ENCODE measurements around the gene SUPT4H1. TPM values are rescaled to one million over a fixed set of nuclear protein-coding genes. Genes with fewer than 3 reads are reported as not detected.
A peak's percentile ranks its signal among the peaks of the same experiment; 100 is the strongest.

The SUPT4H1 gene
- total and polyA plus RNA-seq, 2 experiments from 2014 or later: 82.2 to 83.7 TPM

DNA sequence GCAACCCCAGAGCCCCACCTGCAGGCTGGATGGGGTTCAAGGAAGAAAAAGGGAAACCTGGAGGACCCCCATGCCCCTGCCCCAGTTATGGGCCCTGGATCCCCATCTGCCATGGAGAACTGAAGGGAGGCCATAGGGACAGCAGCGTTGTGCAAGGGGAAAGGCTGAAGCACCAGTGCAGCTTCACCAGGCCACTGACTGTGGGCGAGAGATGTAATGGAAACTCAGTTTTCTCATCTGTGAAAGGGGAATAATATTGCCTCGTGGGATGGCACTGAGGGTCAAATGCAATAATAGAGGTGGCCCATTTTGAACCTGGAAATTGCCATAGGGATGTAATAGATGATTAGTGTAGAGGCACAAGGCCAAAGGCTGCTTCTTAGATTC, 13.6 kb downstream of the SUPT4H1 start (continued):
- TF ChIP-seq, protein P1, sequence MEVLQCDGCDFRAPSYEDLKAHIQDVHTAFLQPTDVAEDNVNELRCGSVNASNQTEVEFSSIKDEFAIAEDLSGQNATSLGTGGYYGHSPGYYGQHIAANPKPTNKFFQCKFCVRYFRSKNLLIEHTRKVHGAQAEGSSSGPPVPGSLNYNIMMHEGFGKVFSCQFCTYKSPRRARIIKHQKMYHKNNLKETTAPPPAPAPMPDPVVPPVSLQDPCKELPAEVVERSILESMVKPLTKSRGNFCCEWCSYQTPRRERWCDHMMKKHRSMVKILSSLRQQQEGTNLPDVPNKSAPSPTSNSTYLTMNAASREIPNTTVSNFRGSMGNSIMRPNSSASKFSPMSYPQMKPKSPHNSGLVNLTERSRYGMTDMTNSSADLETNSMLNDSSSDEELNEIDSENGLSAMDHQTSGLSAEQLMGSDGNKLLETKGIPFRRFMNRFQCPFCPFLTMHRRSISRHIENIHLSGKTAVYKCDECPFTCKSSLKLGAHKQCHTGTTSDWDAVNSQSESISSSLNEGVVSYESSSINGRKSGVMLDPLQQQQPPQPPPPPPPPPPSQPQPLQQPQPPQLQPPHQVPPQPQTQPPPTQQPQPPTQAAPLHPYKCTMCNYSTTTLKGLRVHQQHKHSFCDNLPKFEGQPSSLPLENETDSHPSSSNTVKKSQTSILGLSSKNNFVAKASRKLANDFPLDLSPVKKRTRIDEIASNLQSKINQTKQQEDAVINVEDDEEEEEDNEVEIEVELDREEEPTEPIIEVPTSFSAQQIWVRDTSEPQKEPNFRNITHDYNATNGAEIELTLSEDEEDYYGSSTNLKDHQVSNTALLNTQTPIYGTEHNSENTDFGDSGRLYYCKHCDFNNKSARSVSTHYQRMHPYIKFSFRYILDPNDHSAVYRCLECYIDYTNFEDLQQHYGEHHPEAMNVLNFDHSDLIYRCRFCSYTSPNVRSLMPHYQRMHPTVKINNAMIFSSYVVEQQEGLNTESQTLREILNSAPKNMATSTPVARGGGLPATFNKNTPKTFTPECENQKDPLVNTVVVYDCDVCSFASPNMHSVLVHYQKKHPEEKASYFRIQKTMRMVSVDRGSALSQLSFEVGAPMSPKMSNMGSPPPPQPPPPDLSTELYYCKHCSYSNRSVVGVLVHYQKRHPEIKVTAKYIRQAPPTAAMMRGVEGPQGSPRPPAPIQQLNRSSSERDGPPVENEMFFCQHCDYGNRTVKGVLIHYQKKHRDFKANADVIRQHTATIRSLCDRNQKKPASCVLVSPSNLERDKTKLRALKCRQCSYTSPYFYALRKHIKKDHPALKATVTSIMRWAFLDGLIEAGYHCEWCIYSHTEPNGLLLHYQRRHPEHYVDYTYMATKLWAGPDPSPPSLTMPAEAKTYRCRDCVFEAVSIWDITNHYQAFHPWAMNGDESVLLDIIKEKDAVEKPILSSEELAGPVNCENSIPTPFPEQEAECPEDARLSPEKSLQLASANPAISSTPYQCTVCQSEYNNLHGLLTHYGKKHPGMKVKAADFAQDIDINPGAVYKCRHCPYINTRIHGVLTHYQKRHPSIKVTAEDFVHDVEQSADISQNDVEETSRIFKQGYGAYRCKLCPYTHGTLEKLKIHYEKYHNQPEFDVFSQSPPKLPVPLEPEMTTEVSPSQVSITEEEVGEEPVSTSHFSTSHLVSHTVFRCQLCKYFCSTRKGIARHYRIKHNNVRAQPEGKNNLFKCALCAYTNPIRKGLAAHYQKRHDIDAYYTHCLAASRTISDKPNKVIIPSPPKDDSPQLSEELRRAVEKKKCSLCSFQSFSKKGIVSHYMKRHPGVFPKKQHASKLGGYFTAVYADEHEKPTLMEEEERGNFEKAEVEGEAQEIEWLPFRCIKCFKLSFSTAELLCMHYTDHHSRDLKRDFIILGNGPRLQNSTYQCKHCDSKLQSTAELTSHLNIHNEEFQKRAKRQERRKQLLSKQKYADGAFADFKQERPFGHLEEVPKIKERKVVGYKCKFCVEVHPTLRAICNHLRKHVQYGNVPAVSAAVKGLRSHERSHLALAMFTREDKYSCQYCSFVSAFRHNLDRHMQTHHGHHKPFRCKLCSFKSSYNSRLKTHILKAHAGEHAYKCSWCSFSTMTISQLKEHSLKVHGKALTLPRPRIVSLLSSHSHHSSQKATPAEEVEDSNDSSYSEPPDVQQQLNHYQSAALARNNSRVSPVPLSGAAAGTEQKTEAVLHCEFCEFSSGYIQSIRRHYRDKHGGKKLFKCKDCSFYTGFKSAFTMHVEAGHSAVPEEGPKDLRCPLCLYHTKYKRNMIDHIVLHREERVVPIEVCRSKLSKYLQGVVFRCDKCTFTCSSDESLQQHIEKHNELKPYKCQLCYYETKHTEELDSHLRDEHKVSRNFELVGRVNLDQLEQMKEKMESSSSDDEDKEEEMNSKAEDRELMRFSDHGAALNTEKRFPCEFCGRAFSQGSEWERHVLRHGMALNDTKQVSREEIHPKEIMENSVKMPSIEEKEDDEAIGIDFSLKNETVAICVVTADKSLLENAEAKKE (CRISPR knock-in tag; IDR thresholded peaks at IDR 0.05): no peak
- TF ChIP-seq POLR2AphosphoS5 (IDR thresholded peaks at IDR 0.05; ENCODE audit: low read depth) (no peak), NANOG (IDR thresholded peaks at IDR 0.05; ENCODE audit: borderline replicate concordance) (no peak), EZH2phosphoT487 (IDR thresholded peaks at IDR 0.05; ENCODE audit: unreplicated experiment) (no peak), ZNF331 (CRISPR knock-in tag; IDR thresholded peaks at IDR 0.05; ENCODE audit: low read depth) (no peak), ZNF114 (CRISPR knock-in tag; IDR thresholded peaks at IDR 0.05) (0 out of 2 replicates have a peak, but pooled peaks have one; percentile 42), STAT1 (IDR thresholded peaks at IDR 0.05; ENCODE audit: unreplicated experiment) (no peak), JUNB (IDR thresholded peaks at IDR 0.05; ENCODE audit: unreplicated experiment) (no peak), EZH2 (IDR thresholded peaks at IDR 0.05; ENCODE audit: low read depth, unreplicated experiment) (no peak)
- TF ChIP-seq, protein P2, sequence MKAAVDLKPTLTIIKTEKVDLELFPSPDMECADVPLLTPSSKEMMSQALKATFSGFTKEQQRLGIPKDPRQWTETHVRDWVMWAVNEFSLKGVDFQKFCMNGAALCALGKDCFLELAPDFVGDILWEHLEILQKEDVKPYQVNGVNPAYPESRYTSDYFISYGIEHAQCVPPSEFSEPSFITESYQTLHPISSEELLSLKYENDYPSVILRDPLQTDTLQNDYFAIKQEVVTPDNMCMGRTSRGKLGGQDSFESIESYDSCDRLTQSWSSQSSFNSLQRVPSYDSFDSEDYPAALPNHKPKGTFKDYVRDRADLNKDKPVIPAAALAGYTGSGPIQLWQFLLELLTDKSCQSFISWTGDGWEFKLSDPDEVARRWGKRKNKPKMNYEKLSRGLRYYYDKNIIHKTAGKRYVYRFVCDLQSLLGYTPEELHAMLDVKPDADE (IDR thresholded peaks at IDR 0.05): no peak
